SK-N-SH (cell line): Measurements from ENCODE around the gene TSPAN3. TPM values are rescaled to one million over a fixed set of nuclear protein-coding genes. Genes with fewer than 3 reads are reported as not detected.

ENCODE experiments used
- CTCF ChIA-PET: fragments of 300-600, 350-600 bp; formaldehyde crosslinking; extraction: SDS; loops from one replicate; lab custom pipeline; 2021; lab: Yijun Ruan, JAX
- POLR2A ChIA-PET: fragments of 350-600 bp; sonication (Branson Sonifier 250); formaldehyde crosslinking; extraction: SDS; loops from one replicate; lab custom pipeline; 2020; ENCODE audit warnings: antibody characterized with exemption, inconsistent platforms; lab: Yijun Ruan, JAX
- DNase-seq: peaks from one replicate; pipeline ENCODE4 v3.0.0; 2012
- H2AFZ ChIP-seq: fragments of 200-600 bp; sonication (generic); 2 replicates; pipeline ENCODE4 v1.8.1; 2016; ENCODE audit warnings: antibody characterized with exemption, mild to moderate bottlenecking, low read depth
- H3F3A ChIP-seq: fragments of 200-600 bp; sonication (generic); replicated peaks from 2 replicates; pipeline ENCODE3; 2016; ENCODE audit warnings: antibody characterized with exemption, mild to moderate bottlenecking; ENCODE audit not compliant: insufficient read depth
- H3K27ac ChIP-seq, 2 experiments: fragments of 200-500 bp in 1 of 2; fragments of 200-600 bp in 1 of 2; sonication (Bioruptor generic) in 1 of 2; sonication (generic), shearing (Covaris generic) in 1 of 2; 2 replicates each; pipeline versions ENCODE4 v1.5.1 to v1.6.1; 2014 to 2016; ENCODE audit warnings: low read depth in 2 of 2, inconsistent platforms in 1 of 2, low read length in 1 of 2, mild to moderate bottlenecking in 1 of 2, mixed read lengths in 1 of 2
- H3K27me3 ChIP-seq: fragments of 200-600 bp; sonication (generic), shearing (Covaris generic); 2 replicates; pipeline ENCODE4 v1.6.1; 2016; ENCODE audit warnings: mixed run types; ENCODE audit not compliant: insufficient read depth
- H3K36me3 ChIP-seq, 2 experiments: fragments of 200-500 bp in 1 of 2; fragments of 200-600 bp in 1 of 2; sonication (Bioruptor generic) in 1 of 2; sonication (generic) in 1 of 2; replicated peaks in 1 of 2; 2 replicates each; pipeline versions ENCODE3 to v1.5.1; 2014 to 2016; ENCODE audit warnings: low read length in 1 of 2, mild to moderate bottlenecking in 1 of 2; ENCODE audit not compliant: insufficient read depth in 2 of 2, control insufficient read depth in 1 of 2
- H3K4me1 ChIP-seq, 2 experiments: fragments of 200-500 bp in 1 of 2; fragments of 200-600 bp in 1 of 2; sonication (Bioruptor generic) in 1 of 2; sonication (generic), shearing (Covaris generic) in 1 of 2; 2 replicates each; pipeline versions ENCODE4 v1.5.1 to v1.6.1; 2014 to 2016; ENCODE audit warnings: low read depth in 1 of 2, low read length in 1 of 2, mixed run types in 1 of 2; ENCODE audit not compliant: insufficient read depth in 2 of 2, control insufficient read depth in 1 of 2
- H3K4me2 ChIP-seq: fragments of 200-600 bp; sonication (generic), shearing (Covaris generic); 2 replicates; pipeline ENCODE4 v1.6.1; 2017; ENCODE audit warnings: mixed run types
- H3K4me3 ChIP-seq, 2 experiments: fragments of 200-500 bp in 1 of 2; fragments of 200-600 bp in 1 of 2; sonication (Bioruptor generic) in 1 of 2; sonication (generic), shearing (Covaris generic) in 1 of 2; 2 replicates each; pipeline versions ENCODE4 v1.5.1 to v1.8.1; 2014 to 2016; ENCODE audit warnings: low read depth in 2 of 2, inconsistent platforms in 1 of 2, low read length in 1 of 2, mild to moderate bottlenecking in 1 of 2, mixed read lengths in 1 of 2, moderate library complexity in 1 of 2
- H3K79me2 ChIP-seq: fragments of 200-600 bp; sonication (generic); 2 replicates; pipeline ENCODE4 v1.8.1; 2017; ENCODE audit warnings: mild to moderate bottlenecking; ENCODE audit not compliant: insufficient read depth
- H3K9ac ChIP-seq: fragments of 200-600 bp; sonication (generic); 2 replicates; pipeline ENCODE4 v1.6.1; 2017; ENCODE audit warnings: mixed run types
- H3K9me2 ChIP-seq: fragments of 200-600 bp; sonication (generic); 2 replicates; pipeline ENCODE4 v1.6.1; 2017; ENCODE audit warnings: mixed run types
- H3K9me3 ChIP-seq: fragments of 200-600 bp; sonication (generic); 2 replicates; pipeline ENCODE4 v1.6.1; 2017; ENCODE audit warnings: mixed run types, mild to moderate bottlenecking, moderate library complexity
- H4K20me1 ChIP-seq: fragments of 200-600 bp; sonication (generic); 2 replicates; pipeline ENCODE4 v1.6.1; 2017; ENCODE audit warnings: mild to moderate bottlenecking, mixed run types; ENCODE audit not compliant: insufficient read depth
- CHD2 ChIP-seq: fragments of 150-350 bp; IDR thresholded peaks from 2 replicates; pipeline ENCODE4 v1.6.1; 2018; ENCODE audit warnings: low read length; ENCODE audit not compliant: partially characterized antibody
- FOSL2 ChIP-seq: IDR thresholded peaks from 2 replicates; pipeline ENCODE4 v1.4.0; 2012; ENCODE audit warnings: low read depth, mild to moderate bottlenecking, moderate library complexity, borderline replicate concordance
- GABPA ChIP-seq: IDR thresholded peaks from 2 replicates; pipeline ENCODE4 v1.4.0; 2012; ENCODE audit warnings: low read depth, mild to moderate bottlenecking
- IRF3 ChIP-seq: fragments of 150-350 bp; IDR thresholded peaks from 2 replicates; pipeline ENCODE4 v1.6.1; 2016; ENCODE audit warnings: mild to moderate bottlenecking, low read depth, low read length
- JUND ChIP-seq: IDR thresholded peaks from 2 replicates; pipeline ENCODE4 v1.4.0; 2012
- MAX ChIP-seq: IDR thresholded peaks from 2 replicates; pipeline ENCODE4 v1.4.0; 2012; ENCODE audit warnings: low read depth
- NFIC ChIP-seq: IDR thresholded peaks from 2 replicates; pipeline ENCODE4 v1.4.0; 2012; ENCODE audit warnings: borderline replicate concordance
- PBX3 ChIP-seq: IDR thresholded peaks from 2 replicates; pipeline ENCODE4; 2012
- POLR2AphosphoS5 ChIP-seq: IDR thresholded peaks from 2 replicates; pipeline ENCODE4 v1.6.1; 2012; ENCODE audit warnings: low read depth, low read length
- TCF12 ChIP-seq: IDR thresholded peaks from 2 replicates; pipeline ENCODE4 v1.4.0; 2012
- TEAD4 ChIP-seq: IDR thresholded peaks from 2 replicates; pipeline ENCODE4 v1.4.0; 2012; ENCODE audit warnings: mild to moderate bottlenecking, borderline replicate concordance; ENCODE audit not compliant: insufficient read depth
- USF1 ChIP-seq: IDR thresholded peaks from 2 replicates; pipeline ENCODE4 v1.4.0; 2012; ENCODE audit warnings: low read depth, borderline replicate concordance
- USF2 ChIP-seq: fragments of 150-350 bp; IDR thresholded peaks from 2 replicates; pipeline ENCODE4 v1.6.1; 2017; ENCODE audit warnings: antibody characterized with exemption, low read length, low read depth, borderline replicate concordance
- YY1 ChIP-seq: IDR thresholded peaks from 2 replicates; pipeline ENCODE4 v1.4.0; 2012; ENCODE audit warnings: low read depth, mild to moderate bottlenecking
- WGBS: methylation state at CpG from one replicate; pipeline ENCODE4 v1.1.6; 2017; ENCODE audit warnings: low lambda C conversion rate; 5-methylcytosine and 5-hydroxymethylcytosine counted together
- polyA plus RNA-seq, 3 experiments: library from polyadenylated mRNA; depleted of rRNA; stranded (reverse); fragments of >200 nt; gene quantifications; 2 replicates each; pipeline ENCODE4 v1.2.3, GENCODE V29; 2012

The TSPAN3 gene
- polyA plus RNA-seq, 1 of the 3 experiments (the other 2 are of a cell fraction) = 409 TPM

- no peaks in the 10 kb centered on the region for H4K20me1 ChIP-seq
- no peaks in the 10 kb centered on the region for H3K9me3 ChIP-seq
- H3K36me3 ChIP-seq = no peaks in the 10 kb centered on the region
- H3K4me1 ChIP-seq = no peaks in the 10 kb centered on the region; a peak in 1 of 4 replicates
- POLR2A ChIA-PET = no interaction called here
- H3K4me3 ChIP-seq = no peak overlapping the region
- 60% methylated on average over 2 of the region's 2 CpGs for WGBS
- no peak overlapping the region for H2AFZ ChIP-seq
- H3K79me2 ChIP-seq = no peaks in the 10 kb centered on the region
- CTCF ChIA-PET = interaction anchor here (3.5 kb wide), 1 partner anchor 22 kb away, joined by 16 read pairs; no protein-coding TSS in a partner anchor
- H3K9ac ChIP-seq = no peak overlapping the region
- DNase-seq = no peak
- no peaks in the 10 kb centered on the region for H3K9me2 ChIP-seq
- H3K27me3 ChIP-seq = no peaks in the 10 kb centered on the region
- TF ChIP-seq PBX3 (peak; percentile 75), FOSL2 (peak; percentile 53; the same call in 1 of the 2 replicates), USF2 (no peak), TCF12 (peak; percentile 38; the same call in 1 of the 2 replicates), JUND (peak; percentile 44; the same call in 1 of the 2 replicates)
- H3F3A ChIP-seq = no peaks in the 10 kb centered on the region
- no peak overlapping the region for H3K27ac ChIP-seq
- H3K4me2 ChIP-seq = no peak overlapping the region
Measured at GRCh38 chr15:77085297-77085696, 14.4 kb upstream of the TSPAN3 start.

- H3K9me2 ChIP-seq = no peaks in the 10 kb centered on the region
- TF ChIP-seq POLR2AphosphoS5 (no peak), FOSL2 (no peak), MAX (no peak), NFIC (no peak), USF1 (no peak), TEAD4 (no peak), GABPA (no peak), CHD2 (no peak), YY1 (no peak), IRF3 (no peak), PBX3 (no peak)
- H3K9me3 ChIP-seq = no peaks in the 10 kb centered on the region
- H3K36me3 ChIP-seq = no peaks in the 10 kb centered on the region
- H4K20me1 ChIP-seq = no peaks in the 10 kb centered on the region
- no peak for DNase-seq
- no peak overlapping the region for H3K4me3 ChIP-seq
- no peak overlapping the region for H3K9ac ChIP-seq
- POLR2A ChIA-PET = no interaction called here
- no peak overlapping the region for H3K4me2 ChIP-seq
- H3K4me1 ChIP-seq = no peaks in the 10 kb centered on the region; a peak in 1 of 4 replicates
- H3K27me3 ChIP-seq = no peaks in the 10 kb centered on the region
- no peak overlapping the region for H2AFZ ChIP-seq
- no peak overlapping the region for H3K27ac ChIP-seq
- WGBS = 89% methylated on average over 8 of the region's 8 CpGs
- no peaks in the 10 kb centered on the region for H3K79me2 ChIP-seq
- CTCF ChIA-PET = no interaction called here
- no peaks in the 10 kb centered on the region for H3F3A ChIP-seq
Measured at GRCh38 chr15:77084436-77084835, 13.5 kb upstream of the TSPAN3 start.
